Smooth muscle cell (in vitro differentiated cells): ENCODE results near the gene FCRL5. TPM values are rescaled to one million over a fixed set of nuclear protein-coding genes. Genes with fewer than 3 reads are reported as not detected.
A peak's percentile ranks its signal among the peaks of the same experiment; 100 is the strongest.
"Not testable (repeated sequence)": the region's sequence is repeated elsewhere in the genome, so short reads cannot be mapped to it uniquely, and the experiment has no call there.

Experiments used
- DNase-seq: peaks from one replicate; lab custom pipeline; 2025; ENCODE audit not compliant: unreplicated experiment; lab: John Stamatoyannopoulos, UW
- H2AFZ ChIP-seq: fragments of 200-600 bp; sonication (generic); 2 replicates; pipeline ENCODE4 v1.6.0; 2016; ENCODE audit warnings: antibody characterized with exemption, low read depth, mild to moderate bottlenecking
- H3F3A ChIP-seq: fragments of 200-600 bp; sonication (generic); 2 replicates; pipeline ENCODE4 v1.6.0; 2017; ENCODE audit warnings: antibody characterized with exemption, low read depth
- H3K27ac ChIP-seq: fragments of 200-600 bp; sonication (generic); 2 replicates; pipeline ENCODE4 v1.5.1; 2016; ENCODE audit warnings: low read depth, mild to moderate bottlenecking
- H3K27me3 ChIP-seq: fragments of 200-600 bp; sonication (generic); 2 replicates; pipeline ENCODE4 v1.6.1; 2016; ENCODE audit warnings: low read depth, mild to moderate bottlenecking
- H3K36me3 ChIP-seq: fragments of 200-600 bp; sonication (generic); 2 replicates; pipeline ENCODE4 v1.5.1; 2016; ENCODE audit warnings: low read depth
- H3K4me1 ChIP-seq: fragments of 200-600 bp; sonication (generic); 2 replicates; pipeline ENCODE4 v1.5.1; 2016; ENCODE audit warnings: low read depth
- H3K4me2 ChIP-seq: fragments of 200-600 bp; sonication (generic); 2 replicates; pipeline ENCODE4 v1.6.0; 2016; ENCODE audit warnings: mild to moderate bottlenecking
- H3K4me3 ChIP-seq: fragments of 200-600 bp; sonication (generic); 2 replicates; pipeline ENCODE4 v1.5.1; 2016; ENCODE audit warnings: mild to moderate bottlenecking
- H3K79me2 ChIP-seq: fragments of 200-600 bp; sonication (generic); 2 replicates; pipeline ENCODE4 v1.6.0; 2016; ENCODE audit warnings: low read depth, mild to moderate bottlenecking
- H3K9ac ChIP-seq: fragments of 200-600 bp; sonication (generic); 2 replicates; pipeline ENCODE4 v1.6.0; 2016; ENCODE audit warnings: low read depth
- H3K9me3 ChIP-seq: fragments of 200-600 bp; sonication (generic); replicated peaks from 2 replicates; pipeline ENCODE4 v1.5.1; 2016; ENCODE audit warnings: low read depth
- H4K20me1 ChIP-seq: fragments of 200-600 bp; sonication (generic); 2 replicates; pipeline ENCODE4 v1.6.0; 2016; ENCODE audit warnings: low read depth
- CTCF ChIP-seq: fragments of 200-600 bp; sonication (generic); IDR thresholded peaks from 2 replicates; pipeline ENCODE4 v1.5.1; 2017; ENCODE audit warnings: borderline replicate concordance, mild to moderate bottlenecking, antibody characterized with exemption; ENCODE audit not compliant: insufficient read depth, poor library complexity, severe bottlenecking
- WGBS: methylation state at CpG from one replicate; pipeline ENCODE4 v1.1.7; 2016; ENCODE audit warnings: low lambda C conversion rate; 5-methylcytosine and 5-hydroxymethylcytosine counted together
- polyA plus RNA-seq: library from polyadenylated mRNA; unstranded; fragments of >200 nt; fragmentation: Nextera tagmentation; extraction: Ambion mirVana; gene quantifications from 2 replicates; pipeline ENCODE4 v1.2.1, GENCODE V29; 2016
- total RNA-seq: library from RNA; depleted of rRNA; stranded (reverse); fragments of >200 nt; gene quantifications from 2 replicates; pipeline ENCODE4 v1.2.3, GENCODE V29; 2014

The FCRL5 gene
- total and polyA plus RNA-seq, 2 experiments from 2014 or later, result not detected

DNA sequence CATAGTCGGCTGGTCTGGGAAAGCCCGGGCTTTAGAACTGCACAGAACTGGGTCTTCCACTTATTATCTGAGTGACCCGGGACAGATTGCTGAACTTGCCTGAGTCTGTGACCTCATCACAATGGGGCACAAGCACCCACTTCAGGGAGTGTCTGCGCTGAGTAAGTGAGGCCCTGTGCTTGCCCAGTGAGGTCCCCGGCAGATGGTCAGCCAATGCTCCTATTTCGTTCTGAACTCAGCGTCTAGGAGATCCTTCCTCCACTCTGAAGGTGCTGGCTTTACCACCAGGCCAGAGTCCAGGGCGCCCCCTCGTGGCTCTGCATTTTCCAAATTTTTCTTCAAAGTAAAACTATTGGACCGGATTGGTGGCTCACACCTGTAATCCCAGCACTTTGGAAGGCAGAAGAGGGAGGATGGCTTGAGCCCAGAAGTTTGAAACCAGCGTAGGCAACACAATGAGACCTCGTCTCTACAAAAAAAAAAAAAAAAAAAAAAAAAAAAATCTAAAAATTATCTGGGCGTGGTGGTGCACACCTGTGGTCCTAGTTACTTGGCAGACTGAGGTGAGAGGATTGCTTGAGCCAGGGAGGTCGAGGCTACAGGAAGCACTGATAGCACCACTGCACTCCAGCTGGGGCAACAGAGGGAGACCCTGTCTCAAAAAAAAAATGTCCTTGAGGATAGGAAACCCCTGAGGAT lies 61.7 kb downstream of the FCRL5 start:
- H3K36me3 ChIP-seq, result no peaks in the 10 kb centered on the region
- no peaks in the 10 kb centered on the region for H3F3A ChIP-seq
- H3K27me3 ChIP-seq, result no peaks in the 10 kb centered on the region
- H3K9ac ChIP-seq, result no peak overlapping the region
- no peak overlapping the region for H3K4me3 ChIP-seq
- no peaks in the 10 kb centered on the region for H3K79me2 ChIP-seq
- peak; percentile 38 for DNase-seq
- TF ChIP-seq CTCF, result peak; percentile 73
- no peaks in the 10 kb centered on the region for H4K20me1 ChIP-seq
- 35% methylated on average over 14 of the region's 14 CpGs for WGBS
- no peak overlapping the region for H3K4me2 ChIP-seq
- no peaks in the 10 kb centered on the region for H3K4me1 ChIP-seq
- no peak overlapping the region for H2AFZ ChIP-seq
- H3K9me3 ChIP-seq, result no peaks in the 10 kb centered on the region
- H3K27ac ChIP-seq, result no peak overlapping the region

- no peaks in the 10 kb centered on the region for H3K9me3 ChIP-seq
- H3K4me1 ChIP-seq, result no peaks in the 10 kb centered on the region
- TF ChIP-seq CTCF, result no peak
- no peaks in the 10 kb centered on the region for H3K79me2 ChIP-seq
- H3K9ac ChIP-seq, result no peak overlapping the region
- no peaks in the 10 kb centered on the region for H3K27me3 ChIP-seq
- no peak for DNase-seq
- no peak overlapping the region for H3K27ac ChIP-seq
- 91% methylated on average over 2 of the region's 2 CpGs for WGBS
- H3K4me2 ChIP-seq, result no peak overlapping the region
- H3K4me3 ChIP-seq, result no peak overlapping the region
- no peaks in the 10 kb centered on the region for H3K36me3 ChIP-seq
- H2AFZ ChIP-seq, result no peak overlapping the region
- H4K20me1 ChIP-seq, result no peaks in the 10 kb centered on the region
- no peaks in the 10 kb centered on the region for H3F3A ChIP-seq
These were observed 64.2 kb downstream of the FCRL5 start for GRCh38 chr1:157488156-157488555.

DNA sequence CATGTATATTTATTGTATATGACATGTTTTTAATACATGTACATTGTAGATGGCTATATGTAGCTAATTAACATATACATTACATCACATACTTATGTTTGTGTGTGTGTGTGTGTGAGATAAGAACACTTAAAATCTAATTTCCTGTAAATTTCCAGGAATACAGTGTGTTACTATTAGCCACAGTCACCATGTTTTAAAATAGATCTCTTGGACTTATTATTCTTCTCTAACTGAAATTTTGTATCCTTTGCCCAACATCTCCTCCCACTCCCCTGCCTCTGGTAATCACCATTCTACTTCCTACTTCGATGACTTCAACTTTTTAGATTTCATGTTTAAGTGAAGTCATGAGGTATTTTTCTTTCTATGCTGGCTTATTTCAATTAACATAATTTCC lies 64.8 kb downstream of the FCRL5 start:
- Histone ChIP-seq H3K27ac (no peak overlapping the region), H3K79me2 (no peaks in the 10 kb centered on the region), H3K36me3 (no peaks in the 10 kb centered on the region), H3K9ac (no peak overlapping the region), H3K4me2 (no peak overlapping the region), H3K4me1 (no peaks in the 10 kb centered on the region), H2AFZ (no peak overlapping the region), H4K20me1 (no peaks in the 10 kb centered on the region), H3K4me3 (no peak overlapping the region), H3K27me3 (no peaks in the 10 kb centered on the region), H3F3A (no peaks in the 10 kb centered on the region), H3K9me3 (no peaks in the 10 kb centered on the region)
- 91% methylated on average over 1 of the region's 1 CpG for WGBS
- TF ChIP-seq CTCF, result no peak
- no peak for DNase-seq

- H4K20me1 ChIP-seq, result no peaks in the 10 kb centered on the region
- no peaks in the 10 kb centered on the region for H3K27me3 ChIP-seq
- no peak overlapping the region for H3K4me3 ChIP-seq
- H3K9me3 ChIP-seq, result no peaks in the 10 kb centered on the region
- no peaks in the 10 kb centered on the region for H3K36me3 ChIP-seq
- no peak overlapping the region for H3K9ac ChIP-seq
- no peaks in the 10 kb centered on the region for H3K79me2 ChIP-seq
- no peaks in the 10 kb centered on the region for H3K4me1 ChIP-seq
- no peaks in the 10 kb centered on the region for H3F3A ChIP-seq
- no peak overlapping the region for H2AFZ ChIP-seq
- no peak for TF ChIP-seq CTCF
- no peak overlapping the region for H3K4me2 ChIP-seq
- no peak for DNase-seq
- WGBS, result 11% methylated on average over 2 of the region's 2 CpGs
- H3K27ac ChIP-seq, result no peak overlapping the region
These were observed 65.2 kb downstream of the FCRL5 start for GRCh38 chr1:157487096-157487495.

GRCh38 chr1:157486400-157486799 lies 65.9 kb downstream of the FCRL5 start:
- not testable (repeated sequence) for DNase-seq, H2AFZ ChIP-seq, H3K27ac ChIP-seq, H3K4me1 ChIP-seq, H4K20me1 ChIP-seq, H3K4me2 ChIP-seq, H3K27me3 ChIP-seq, H3K36me3 ChIP-seq, H3F3A ChIP-seq, H3K79me2 ChIP-seq, H3K9me3 ChIP-seq, H3K9ac ChIP-seq, H3K4me3 ChIP-seq
- 100% methylated on average over 2 of the region's 2 CpGs for WGBS
